B cell (primary cell): ENCODE results near the gene RAB4A. TPM values are rescaled to one million over a fixed set of nuclear protein-coding genes. Genes with fewer than 3 reads are reported as not detected.

ENCODE experiments used
- ATAC-seq: fragments of 200-7000 bp; cut with Tn5 transposase; one replicate; pipeline ENCODE4 v1.10.0; 2021; ENCODE audit warnings: low read depth, mild to moderate bottlenecking, moderate number of reproducible peaks, moderate library complexity
- CTCF ChIA-PET: fragments of 350-600 bp; sonication (Branson Sonifier 250); formaldehyde crosslinking; loops from one replicate; lab custom pipeline; 2021; ENCODE audit warnings: antibody characterized with exemption, inconsistent platforms; lab: Charles Lee
- POLR2A ChIA-PET: fragments of 350-600 bp; sonication (Branson Sonifier 250); formaldehyde crosslinking; loops from one replicate; lab custom pipeline; 2021; ENCODE audit warnings: antibody characterized with exemption; lab: Charles Lee
- DNase-seq: peaks from one replicate; pipeline ENCODE4 v3.0.0; 2013
- H2AFZ ChIP-seq: 2 replicates; pipeline ENCODE4 v1.6.1; 2012; ENCODE audit warnings: mild to moderate bottlenecking, low read depth, low read length; ENCODE audit not compliant: insufficient read depth, poor library complexity, severe bottlenecking
- H3K27ac ChIP-seq, 2 donors: 1 replicate in 1 of 2; 2 replicates in 1 of 2; pipeline ENCODE4 v1.5.1; 2012 to 2013; ENCODE audit warnings: low read length in 2 of 2, mild to moderate bottlenecking in 2 of 2, moderate library complexity in 1 of 2
- H3K27me3 ChIP-seq, 4 experiments: fragments of 200-600 bp in 1 of 4; sonication (generic) in 1 of 4; replicated peaks in 1 of 4; 1 replicate in 2 of 4; 2 replicates in 2 of 4; pipeline versions ENCODE4 v1.6.1 to v1.7.0; 2013 to 2016; ENCODE audit warnings: low read length in 3 of 4, mild to moderate bottlenecking in 2 of 4, mixed read lengths in 1 of 4, moderate library complexity in 1 of 4; ENCODE audit not compliant: insufficient read depth in 4 of 4, control insufficient read depth in 3 of 4; ENCODE audit errors: control extremely low read depth in 1 of 4
- H3K36me3 ChIP-seq, 2 experiments: replicated peaks in 1 of 2; 1 replicate in 1 of 2; 2 replicates in 1 of 2; pipeline versions ENCODE4 v1.6.1 to v1.7.1; 2013; ENCODE audit warnings: low read length in 1 of 2; ENCODE audit not compliant: insufficient read depth in 2 of 2, control insufficient read depth in 1 of 2; ENCODE audit errors: control extremely low read depth in 1 of 2, extremely low read depth in 1 of 2
- H3K4me1 ChIP-seq, 2 donors: fragments of 200-600 bp in 1 of 2; sonication (generic) in 1 of 2; 1 replicate in 1 of 2; 2 replicates in 1 of 2; pipeline versions ENCODE4 v1.5.1 to v1.6.1; 2013 to 2017; ENCODE audit warnings: low read length in 2 of 2; ENCODE audit not compliant: control insufficient read depth in 2 of 2, insufficient read depth in 2 of 2
- H3K4me2 ChIP-seq: replicated peaks from 2 replicates; pipeline ENCODE3; 2012; ENCODE audit warnings: mild to moderate bottlenecking, low read depth, low read length; ENCODE audit not compliant: poor library complexity, severe bottlenecking
- H3K4me3 ChIP-seq, 5 experiments: fragments of 200-600 bp in 1 of 5; sonication (generic) in 1 of 5; 1 replicate in 3 of 5; 2 replicates in 2 of 5; pipeline versions ENCODE4 v1.5.1 to v1.7.0; 2011 to 2016; ENCODE audit warnings: low read length in 4 of 5, mild to moderate bottlenecking in 4 of 5, low read depth in 2 of 5, control low read depth in 1 of 5, moderate library complexity in 1 of 5; ENCODE audit not compliant: insufficient read depth in 1 of 5; ENCODE audit errors: control extremely low read depth in 1 of 5, extremely low read depth in 1 of 5
- H3K79me2 ChIP-seq: fragments of 200-600 bp; sonication (generic); one replicate; pipeline ENCODE4 v1.6.0; 2016; ENCODE audit warnings: low read length; ENCODE audit not compliant: control insufficient read depth, insufficient read depth
- H3K9ac ChIP-seq: fragments of 200-600 bp; sonication (generic); 2 replicates; pipeline ENCODE4 v1.6.1; 2017; ENCODE audit warnings: mild to moderate bottlenecking, low read length, moderate library complexity
- H3K9me3 ChIP-seq, 3 donors: one replicate each; pipeline versions ENCODE4 v1.6.1 to v1.7.1; 2013; ENCODE audit warnings: low read length in 2 of 3; ENCODE audit not compliant: control insufficient read depth in 2 of 3, insufficient read depth in 1 of 3; ENCODE audit errors: control extremely low read depth in 1 of 3
- H4K20me1 ChIP-seq: 2 replicates; pipeline ENCODE4 v1.6.0; 2012; ENCODE audit warnings: mild to moderate bottlenecking, low read length; ENCODE audit not compliant: insufficient read depth, control insufficient read depth, poor library complexity, severe bottlenecking
- H3K27ac Mint-ChIP-seq: one replicate; pipeline ENCODE4 v1.8.0; 2021; ENCODE audit warnings: mixed read lengths
- H3K27me3 Mint-ChIP-seq: one replicate; pipeline ENCODE4 v1.8.0; 2021; ENCODE audit warnings: mixed read lengths
- H3K4me1 Mint-ChIP-seq: one replicate; pipeline ENCODE4 v1.8.0; 2021; ENCODE audit warnings: mixed read lengths
- H3K4me3 Mint-ChIP-seq: one replicate; pipeline ENCODE4 v1.8.0; 2021; ENCODE audit warnings: mixed read lengths
- H3K9me3 Mint-ChIP-seq: one replicate; pipeline ENCODE4 v1.8.0; 2022; ENCODE audit warnings: mixed read lengths; ENCODE audit not compliant: insufficient read depth
- EZH2 ChIP-seq: IDR thresholded peaks from 2 replicates; pipeline ENCODE4 v1.6.1; 2012; ENCODE audit warnings: borderline replicate concordance, low read depth, mild to moderate bottlenecking, moderate library complexity, low read length; ENCODE audit not compliant: insufficient read depth, poor library complexity, severe bottlenecking
- WGBS: methylation state at CpG from one replicate; pipeline ENCODE4 v1.1.5; 2013; ENCODE audit warnings: missing lambda C conversion rate; ENCODE audit not compliant: insufficient coverage; 5-methylcytosine and 5-hydroxymethylcytosine counted together
- intact Hi-C: fragments of 100-400 bp; cut with micrococcal nuclease; formaldehyde crosslinking; loops from one replicate; pipeline ENCODE4 v1.10.0; 2022
- polyA plus RNA-seq: library from polyadenylated mRNA; depleted of rRNA; stranded (reverse); fragments of >200 nt; gene quantifications from 2 replicates; pipeline ENCODE4 v1.2.3, GENCODE V29; 2012
- total RNA-seq, 2 donors: library from RNA; stranded (reverse); fragments of 120-200 nt in 1 of 2; gene quantifications; 1 replicate in 1 of 2; 2 replicates in 1 of 2; pipeline versions ENCODE4 v1.2.3 to v1.2.4, GENCODE V29; 2013 to 2022
- TF ChIP-seq, protein P1 (sequence below): fragments of 200-600 bp; IDR thresholded peaks from one replicate; pipeline ENCODE4 v1.8.0; 2022; ENCODE audit warnings: antibody characterized with exemption, mild to moderate bottlenecking

RAB4A gene
- total and polyA plus RNA-seq, 2 donors (not counting 1 experiment from before 2014, with no cell fraction given), result 14.7 to 49.7 TPM

DNA sequence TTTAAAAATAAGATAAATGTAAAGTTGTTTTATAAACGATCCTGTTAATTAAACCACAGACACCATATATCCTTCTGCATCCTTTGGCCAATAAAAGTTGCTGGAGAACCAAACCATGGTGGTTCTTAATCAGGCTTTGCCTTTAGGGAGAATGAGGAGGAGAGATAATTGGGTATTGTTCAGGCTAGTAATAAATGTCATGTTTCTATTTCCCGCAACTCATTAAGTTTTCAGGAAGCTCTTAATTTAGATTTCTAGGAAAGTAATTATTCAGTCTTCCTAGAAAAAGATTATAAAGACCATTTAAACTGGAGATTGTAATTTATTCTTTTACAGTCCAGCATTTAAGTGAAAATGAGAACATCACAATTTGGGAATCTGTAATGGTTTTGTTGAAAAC, 34.5 kb downstream of the RAB4A start:
- ChIA-PET CTCF (no interaction called here), POLR2A (no interaction called here)
- Histone ChIP-seq H3K79me2 (no peaks in the 10 kb centered on the region), H3K27ac (no peak overlapping the region), H3K36me3 (peaks cover 1 to 37% of the 10 kb centered on the region in 2 experiments), H3K27me3 (no peaks in the 10 kb centered on the region), H3K4me3 (no peak overlapping the region), H3K9me3 (no peaks in the 10 kb centered on the region), H3K9ac (no peak overlapping the region), H3K4me1 (no peaks in the 10 kb centered on the region), H3K4me2 (no peak overlapping the region), H4K20me1 (no peaks in the 10 kb centered on the region), H2AFZ (no peak overlapping the region)
- Mint-ChIP-seq H3K27ac (no peak overlapping the region), H3K27me3 (no peaks in the 10 kb centered on the region), H3K4me1 (no peaks in the 10 kb centered on the region), H3K4me3 (no peak overlapping the region), H3K9me3 (no peaks in the 10 kb centered on the region)
- no CpG with 5 or more reads among the region's 2 CpGs for WGBS
- ATAC-seq (no peak), DNase-seq (no peak)
- TF ChIP-seq, protein P1, sequence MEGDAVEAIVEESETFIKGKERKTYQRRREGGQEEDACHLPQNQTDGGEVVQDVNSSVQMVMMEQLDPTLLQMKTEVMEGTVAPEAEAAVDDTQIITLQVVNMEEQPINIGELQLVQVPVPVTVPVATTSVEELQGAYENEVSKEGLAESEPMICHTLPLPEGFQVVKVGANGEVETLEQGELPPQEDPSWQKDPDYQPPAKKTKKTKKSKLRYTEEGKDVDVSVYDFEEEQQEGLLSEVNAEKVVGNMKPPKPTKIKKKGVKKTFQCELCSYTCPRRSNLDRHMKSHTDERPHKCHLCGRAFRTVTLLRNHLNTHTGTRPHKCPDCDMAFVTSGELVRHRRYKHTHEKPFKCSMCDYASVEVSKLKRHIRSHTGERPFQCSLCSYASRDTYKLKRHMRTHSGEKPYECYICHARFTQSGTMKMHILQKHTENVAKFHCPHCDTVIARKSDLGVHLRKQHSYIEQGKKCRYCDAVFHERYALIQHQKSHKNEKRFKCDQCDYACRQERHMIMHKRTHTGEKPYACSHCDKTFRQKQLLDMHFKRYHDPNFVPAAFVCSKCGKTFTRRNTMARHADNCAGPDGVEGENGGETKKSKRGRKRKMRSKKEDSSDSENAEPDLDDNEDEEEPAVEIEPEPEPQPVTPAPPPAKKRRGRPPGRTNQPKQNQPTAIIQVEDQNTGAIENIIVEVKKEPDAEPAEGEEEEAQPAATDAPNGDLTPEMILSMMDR, result no peak
- TF ChIP-seq EZH2, result no peak
- intact Hi-C loops, result no loop called here

DNA sequence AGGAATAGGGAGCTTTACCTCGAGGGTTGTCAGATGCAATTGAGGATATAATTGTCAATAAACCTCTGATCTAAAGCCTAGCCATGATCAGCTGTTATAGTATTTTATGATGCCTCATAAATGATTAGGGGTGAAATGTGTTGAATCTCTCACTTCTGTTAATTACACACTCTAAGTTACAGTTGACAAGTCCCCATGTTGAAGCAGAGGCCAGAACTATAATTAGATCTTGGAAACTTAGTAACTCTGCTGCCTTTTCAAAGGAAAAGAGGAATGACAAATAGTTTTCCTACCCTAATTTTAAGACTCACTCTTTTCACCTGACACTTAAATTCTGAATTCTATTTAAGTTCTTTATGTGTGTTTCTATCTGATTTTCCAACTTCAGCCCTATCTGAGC, 38.2 kb downstream of the RAB4A start:
- H3K4me1 ChIP-seq, result no peaks in the 10 kb centered on the region
- Mint-ChIP-seq H3K4me1 (no peaks in the 10 kb centered on the region), H3K4me3 (no peak overlapping the region), H3K9me3 (no peaks in the 10 kb centered on the region), H3K27ac (no peak overlapping the region), H3K27me3 (no peaks in the 10 kb centered on the region)
- H3K4me2 ChIP-seq, result no peak overlapping the region
- H4K20me1 ChIP-seq, result no peaks in the 10 kb centered on the region
- H2AFZ ChIP-seq, result no peak overlapping the region
- no peaks in the 10 kb centered on the region for H3K9me3 ChIP-seq
- H3K9ac ChIP-seq, result no peak overlapping the region
- no peak overlapping the region for H3K27ac ChIP-seq
- no CpG with 5 or more reads among the region's 1 CpG for WGBS
- H3K36me3 ChIP-seq, result peaks cover 0 to 20% of the 10 kb centered on the region in 2 experiments
- no peaks in the 10 kb centered on the region for H3K79me2 ChIP-seq
- no peak for ATAC-seq
- ChIA-PET POLR2A (no interaction called here), CTCF (no interaction called here)
- intact Hi-C loops, result no loop called here
- no peak for DNase-seq
- no peaks in the 10 kb centered on the region for H3K27me3 ChIP-seq
- H3K4me3 ChIP-seq, result no peak overlapping the region
- no peak for TF ChIP-seq EZH2
- TF ChIP-seq, protein P1, result no peak
